Measurements from ENCODE around the gene MSL3B.

DNA sequence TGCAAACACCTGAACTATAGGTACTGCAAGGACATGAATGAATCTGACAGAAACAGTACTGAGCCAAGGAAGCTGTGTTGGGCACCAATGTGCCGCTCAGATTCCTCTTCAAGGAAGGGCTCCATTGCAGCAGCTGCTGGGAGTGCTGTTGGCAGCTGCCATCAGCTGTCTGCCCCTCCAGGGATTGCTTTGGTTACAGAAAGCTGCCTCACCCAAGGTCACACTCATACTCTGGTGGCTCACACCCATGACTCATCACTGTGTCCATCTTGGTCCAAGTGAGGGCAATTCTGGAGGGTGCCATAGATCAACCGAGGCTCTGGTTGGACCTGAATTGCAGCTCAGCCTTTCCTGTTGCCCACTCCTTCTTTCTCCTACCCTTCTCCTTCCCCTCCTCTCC, 24.6 kb upstream of the MSL3B start:
- TF ChIP-seq, protein P1, sequence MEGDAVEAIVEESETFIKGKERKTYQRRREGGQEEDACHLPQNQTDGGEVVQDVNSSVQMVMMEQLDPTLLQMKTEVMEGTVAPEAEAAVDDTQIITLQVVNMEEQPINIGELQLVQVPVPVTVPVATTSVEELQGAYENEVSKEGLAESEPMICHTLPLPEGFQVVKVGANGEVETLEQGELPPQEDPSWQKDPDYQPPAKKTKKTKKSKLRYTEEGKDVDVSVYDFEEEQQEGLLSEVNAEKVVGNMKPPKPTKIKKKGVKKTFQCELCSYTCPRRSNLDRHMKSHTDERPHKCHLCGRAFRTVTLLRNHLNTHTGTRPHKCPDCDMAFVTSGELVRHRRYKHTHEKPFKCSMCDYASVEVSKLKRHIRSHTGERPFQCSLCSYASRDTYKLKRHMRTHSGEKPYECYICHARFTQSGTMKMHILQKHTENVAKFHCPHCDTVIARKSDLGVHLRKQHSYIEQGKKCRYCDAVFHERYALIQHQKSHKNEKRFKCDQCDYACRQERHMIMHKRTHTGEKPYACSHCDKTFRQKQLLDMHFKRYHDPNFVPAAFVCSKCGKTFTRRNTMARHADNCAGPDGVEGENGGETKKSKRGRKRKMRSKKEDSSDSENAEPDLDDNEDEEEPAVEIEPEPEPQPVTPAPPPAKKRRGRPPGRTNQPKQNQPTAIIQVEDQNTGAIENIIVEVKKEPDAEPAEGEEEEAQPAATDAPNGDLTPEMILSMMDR (IDR thresholded peaks at IDR 0.05; ENCODE audit: low read length): no peak
- TF ChIP-seq EZH2 (optimal IDR thresholded peaks at IDR 0.05; ENCODE audit: low read depth, low read length) (no peak), EZH2phosphoT487 (IDR thresholded peaks at IDR 0.05; ENCODE audit: low read length) (no peak)
